IMR-90 (cell line): ENCODE measurements around the gene TMED6. TPM values are rescaled to one million over a fixed set of nuclear protein-coding genes. Genes with fewer than 3 reads are reported as not detected.

Experiments used
- ATAC-seq: fragments of 200-7000 bp; cut with Tn5 transposase; 2 replicates; pipeline ENCODE4 v1.9.1; 2020; ENCODE audit warnings: low read depth, mild to moderate bottlenecking, moderate library complexity
- BruUV-seq: library from RNA; stranded (reverse); fragments of 400-500 nt; replicated peaks from 2 replicates; lab custom pipeline; 2021; lab: Mats Ljungman, UMichigan
- CTCF ChIA-PET: fragments of 300-600 bp; formaldehyde crosslinking; extraction: SDS; loops from one replicate; lab custom pipeline; 2021; ENCODE audit warnings: antibody characterized with exemption; lab: Yijun Ruan, JAX
- POLR2A ChIA-PET: fragments of 300-600 bp; sonication (Branson Sonifier 250); formaldehyde crosslinking; loops from one replicate; lab custom pipeline; 2022; ENCODE audit warnings: antibody characterized with exemption; ENCODE audit not compliant: unreplicated experiment; lab: Charles Lee
- DNase-seq: peaks from one replicate; pipeline ENCODE4 v3.0.0; 2013
- H2AFZ ChIP-seq: replicated peaks from 2 replicates; pipeline ENCODE3; 2013; ENCODE audit warnings: low read length, mild to moderate bottlenecking; ENCODE audit not compliant: poor library complexity
- H2AK5ac ChIP-seq: 2 replicates; pipeline ENCODE4 v1.6.1; 2013; ENCODE audit warnings: low read depth, low read length, inconsistent platforms
- H2AK9ac ChIP-seq: replicated peaks from 2 replicates; pipeline ENCODE3; 2013; ENCODE audit warnings: mild to moderate bottlenecking, low read depth, low read length, moderate library complexity; ENCODE audit not compliant: poor library complexity
- H2BK120ac ChIP-seq: 2 replicates; pipeline ENCODE4 v1.6.1; 2013; ENCODE audit warnings: low read depth, low read length, inconsistent platforms
- H2BK15ac ChIP-seq: 3 replicates; pipeline ENCODE4 v1.6.1; 2013; ENCODE audit warnings: low read depth, low read length, inconsistent platforms
- H2BK20ac ChIP-seq: 2 replicates; pipeline ENCODE4 v1.6.1; 2013; ENCODE audit warnings: low read depth, mild to moderate bottlenecking, inconsistent platforms, low read length, moderate library complexity
- H2BK5ac ChIP-seq: 2 replicates; pipeline ENCODE4 v1.6.1; 2013; ENCODE audit warnings: mild to moderate bottlenecking, low read depth, low read length, inconsistent platforms; ENCODE audit not compliant: poor library complexity, severe bottlenecking
- H3K14ac ChIP-seq: replicated peaks from 2 replicates; pipeline ENCODE4 v1.6.1; 2013; ENCODE audit warnings: low read depth, low read length, inconsistent platforms
- H3K18ac ChIP-seq: 2 replicates; pipeline ENCODE4 v1.6.1; 2013; ENCODE audit warnings: low read depth, low read length, control low read depth
- H3K23ac ChIP-seq: 2 replicates; pipeline ENCODE4 v1.6.1; 2013; ENCODE audit warnings: low read depth, low read length, inconsistent platforms
- H3K27ac ChIP-seq: 2 replicates; pipeline ENCODE4 v1.5.1; 2013; ENCODE audit warnings: mild to moderate bottlenecking, control low read depth, low read length; ENCODE audit not compliant: insufficient read depth
- H3K27me3 ChIP-seq: 2 replicates; pipeline ENCODE4 v1.6.1; 2013; ENCODE audit warnings: low read length; ENCODE audit not compliant: control insufficient read depth, insufficient read depth
- H3K36me3 ChIP-seq: 2 replicates; pipeline ENCODE4 v1.6.1; 2013; ENCODE audit warnings: low read length, mixed read lengths; ENCODE audit not compliant: control insufficient read depth, insufficient read depth
- H3K4ac ChIP-seq: 2 replicates; pipeline ENCODE4 v1.6.1; 2013; ENCODE audit warnings: low read depth, low read length, inconsistent platforms
- H3K4me1 ChIP-seq: 2 replicates; pipeline ENCODE4 v1.6.1; 2013; ENCODE audit warnings: low read length, mixed read lengths; ENCODE audit not compliant: control insufficient read depth, insufficient read depth
- H3K4me2 ChIP-seq: 2 replicates; pipeline ENCODE4 v1.6.1; 2013; ENCODE audit warnings: low read depth, mild to moderate bottlenecking, control low read depth, low read length, moderate library complexity
- H3K4me3 ChIP-seq: 2 replicates; pipeline ENCODE4 v1.5.1; 2013; ENCODE audit warnings: low read depth, mild to moderate bottlenecking, control low read depth, low read length, moderate library complexity; ENCODE audit not compliant: insufficient read depth
- H3K56ac ChIP-seq: 2 replicates; pipeline ENCODE4 v1.6.1; 2013; ENCODE audit warnings: low read length, inconsistent platforms; ENCODE audit not compliant: insufficient read depth; ENCODE audit errors: extremely low read depth
- H3K79me1 ChIP-seq, 2 experiments: 2 replicates each; pipeline ENCODE4 v1.6.1; 2013; ENCODE audit warnings: low read length in 2 of 2, inconsistent platforms in 1 of 2, low read depth in 1 of 2
- H3K9ac ChIP-seq: 2 replicates; pipeline ENCODE4 v1.6.1; 2013; ENCODE audit warnings: low read depth, low read length, control low read depth
- H3K9me1 ChIP-seq: 2 replicates; pipeline ENCODE4 v1.6.1; 2013; ENCODE audit warnings: low read length, inconsistent platforms; ENCODE audit not compliant: insufficient read depth
- H3K9me3 ChIP-seq: 2 replicates; pipeline ENCODE4 v1.6.1; 2013; ENCODE audit warnings: low read length; ENCODE audit not compliant: control insufficient read depth, insufficient read depth
- H4K20me1 ChIP-seq: 2 replicates; pipeline ENCODE4 v1.6.1; 2013; ENCODE audit warnings: low read length, inconsistent platforms; ENCODE audit not compliant: insufficient read depth
- H4K5ac ChIP-seq: 2 replicates; pipeline ENCODE4 v1.6.1; 2013; ENCODE audit warnings: mild to moderate bottlenecking, low read depth, low read length, control low read depth
- H4K8ac ChIP-seq, 2 experiments: 2 replicates each; pipeline ENCODE4 v1.6.1; 2013; ENCODE audit warnings: low read depth in 2 of 2, low read length in 2 of 2, control low read depth in 1 of 2, inconsistent platforms in 1 of 2
- H4K91ac ChIP-seq: 2 replicates; pipeline ENCODE4 v1.6.1; 2013; ENCODE audit warnings: low read depth, low read length, inconsistent platforms; ENCODE audit not compliant: insufficient read depth
- BHLHE40 ChIP-seq: fragments of 150-350 bp; IDR thresholded peaks from 2 replicates; pipeline ENCODE4 v1.6.1; 2016; ENCODE audit warnings: mild to moderate bottlenecking, low read depth, low read length
- CEBPB ChIP-seq: IDR thresholded peaks from 2 replicates; pipeline ENCODE4 v1.6.1; 2012; ENCODE audit warnings: low read depth, low read length, improper control_type of control experiment
- CHD1 ChIP-seq: IDR thresholded peaks from 2 replicates; pipeline ENCODE4 v1.6.1; 2012; ENCODE audit warnings: low read depth, low read length, improper control_type of control experiment
- CTCF ChIP-seq: conservative IDR thresholded peaks from 2 replicates; pipeline ENCODE4 v1.5.1; 2012; ENCODE audit warnings: mild to moderate bottlenecking, low read depth, low read length, improper control_type of control experiment
- ELK1 ChIP-seq: fragments of 150-350 bp; IDR thresholded peaks from 2 replicates; pipeline ENCODE4 v1.6.1; 2016; ENCODE audit warnings: low read depth, mild to moderate bottlenecking, low read length, moderate library complexity, borderline replicate concordance
- FOS ChIP-seq: fragments of 150-350 bp; IDR thresholded peaks from 2 replicates; pipeline ENCODE4 v1.6.1; 2016; ENCODE audit warnings: low read depth, low read length
- MAFK ChIP-seq: IDR thresholded peaks from 2 replicates; pipeline ENCODE4 v1.6.1; 2012; ENCODE audit warnings: low read depth, low read length, improper control_type of control experiment
- MAZ ChIP-seq: IDR thresholded peaks from 2 replicates; pipeline ENCODE4 v1.6.1; 2012; ENCODE audit warnings: low read depth, mild to moderate bottlenecking, low read length, improper control_type of control experiment, moderate library complexity, borderline replicate concordance
- MXI1 ChIP-seq: IDR thresholded peaks from 2 replicates; pipeline ENCODE4 v1.6.1; 2012; ENCODE audit warnings: low read depth, mild to moderate bottlenecking, low read length, moderate library complexity, borderline replicate concordance
- NFE2L2 ChIP-seq: fragments of 150-350 bp; IDR thresholded peaks from 2 replicates; pipeline ENCODE4 v1.6.1; 2016; ENCODE audit warnings: low read depth, mild to moderate bottlenecking, low read length
- POLR2A ChIP-seq: IDR thresholded peaks from 2 replicates; pipeline ENCODE4 v1.6.1; 2012; ENCODE audit warnings: mild to moderate bottlenecking, low read depth, low read length
- RAD21 ChIP-seq: IDR thresholded peaks from 2 replicates; pipeline ENCODE4 v1.6.1; 2012; ENCODE audit warnings: low read length, improper control_type of control experiment
- RCOR1 ChIP-seq: IDR thresholded peaks from 2 replicates; pipeline ENCODE4 v1.6.1; 2012; ENCODE audit warnings: mild to moderate bottlenecking, low read length, improper control_type of control experiment; ENCODE audit not compliant: insufficient replicate concordance
- RFX5 ChIP-seq: IDR thresholded peaks from 2 replicates; pipeline ENCODE4 v1.8.0; 2012; ENCODE audit warnings: low read depth, mild to moderate bottlenecking, low read length, moderate library complexity
- SMC3 ChIP-seq: fragments of 150-350 bp; IDR thresholded peaks from 2 replicates; pipeline ENCODE4 v1.6.1; 2016; ENCODE audit warnings: low read depth, mild to moderate bottlenecking, antibody characterized with exemption, low read length, moderate library complexity
- USF2 ChIP-seq: fragments of 150-350 bp; IDR thresholded peaks from 2 replicates; pipeline ENCODE4 v1.6.1; 2017; ENCODE audit warnings: mild to moderate bottlenecking, antibody characterized with exemption, low read length, low read depth
- WGBS, 2 experiments: methylation state at CpG; one replicate each; pipeline versions ENCODE4 v1.1.5 to v1.1.7; 2013; ENCODE audit warnings: missing lambda C conversion rate in 2 of 2; ENCODE audit not compliant: insufficient read length in 1 of 2; ENCODE audit errors: extremely low coverage in 2 of 2; 5-methylcytosine and 5-hydroxymethylcytosine counted together
- dilution Hi-C: fragments of 300-500 bp; cut with HindIII; formaldehyde crosslinking; loops from one replicate; pipeline ENCODE4 v1.14.3; 2018; ENCODE audit warnings: low sequenced_read_pairs; ENCODE audit not compliant: unreplicated experiment
- in situ Hi-C: fragments of 300-500 bp; cut with MboI; formaldehyde crosslinking; loops from 3 replicates; pipeline ENCODE4 v1.14.3; 2019; ENCODE audit warnings: low sequenced_read_pairs, inconsistent platforms, mixed read lengths
- intact Hi-C: fragments of 100-400 bp; cut with micrococcal nuclease; formaldehyde crosslinking; loops from 2 replicates; pipeline ENCODE4 v1.10.0; 2022
- polyA plus RNA-seq, 3 experiments: library from polyadenylated mRNA; depleted of rRNA; stranded (reverse); fragments of >200 nt; gene quantifications; 2 replicates each; pipeline ENCODE4 v1.2.3, GENCODE V29; 2012; ENCODE audit warnings: low replicate concordance in 1 of 3
- total RNA-seq: library from RNA; depleted of rRNA; stranded (reverse); fragments of >200 nt; gene quantifications from 2 replicates; pipeline ENCODE4 v1.2.3, GENCODE V29; 2012

The TMED6 gene
- total and polyA plus RNA-seq, 2 of the 4 experiments (the other 2 are of a cell fraction): 0.10 TPM; not detected in 1

- H4K20me1 ChIP-seq: no peaks in the 10 kb centered on the region
- no TSS peak for BruUV-seq
- H3K23ac ChIP-seq: no peak overlapping the region
- no peak overlapping the region for H4K8ac ChIP-seq
- H3K4me1 ChIP-seq: 0 out of 2 replicates have a peak, but pooled peaks cover 1% of the 10 kb centered on the region
- H2AK9ac ChIP-seq: no peak overlapping the region
- no peak overlapping the region for H3K4me3 ChIP-seq
- no peaks in the 10 kb centered on the region for H3K27me3 ChIP-seq
- no peak overlapping the region for H3K56ac ChIP-seq
- TF ChIP-seq MAZ (no peak), POLR2A (no peak), CTCF (no peak), CEBPB (no peak), MAFK (no peak), CHD1 (no peak), ELK1 (no peak), NFE2L2 (no peak), USF2 (no peak), BHLHE40 (no peak), FOS (no peak), RAD21 (no peak), MXI1 (no peak), RFX5 (no peak), SMC3 (no peak), RCOR1 (no peak)
- H2BK15ac ChIP-seq: no peak overlapping the region
- H2AFZ ChIP-seq: no peak overlapping the region
- ATAC-seq (no peak), DNase-seq (no peak)
- H3K14ac ChIP-seq: no peak overlapping the region
- H2BK5ac ChIP-seq: no peak overlapping the region
- POLR2A ChIA-PET: no interaction called here
- no peak overlapping the region for H3K4me2 ChIP-seq
- H3K27ac ChIP-seq: no peak overlapping the region
- H3K9ac ChIP-seq: no peak overlapping the region
- no peak overlapping the region for H3K18ac ChIP-seq
- no peak overlapping the region for H4K5ac ChIP-seq
- no peak overlapping the region for H2BK20ac ChIP-seq
- H3K79me1 ChIP-seq: peaks cover 6 to 20% of the 10 kb centered on the region in 2 experiments
- no peak overlapping the region for H3K4ac ChIP-seq
- in situ Hi-C loops: no loop called here
- CTCF ChIA-PET: no interaction called here
- H3K9me3 ChIP-seq: no peaks in the 10 kb centered on the region
- no peak overlapping the region for H2BK120ac ChIP-seq
- WGBS, 2 experiments: no CpG with 5 or more reads among the region's 5 CpGs
- peaks cover 12% of the 10 kb centered on the region for H3K36me3 ChIP-seq
- H2AK5ac ChIP-seq: no peak overlapping the region
- no peak overlapping the region for H4K91ac ChIP-seq
- dilution Hi-C loops: no loop called here
- no peaks in the 10 kb centered on the region for H3K9me1 ChIP-seq
- intact Hi-C loops: no loop called here
Measured at GRCh38 chr16:69344171-69344570, 7.4 kb downstream of the TMED6 start.
